Vagina (tissue), 2 donors: Measurements from ENCODE around the gene TCERG1.

Experiments used
- CTCF ChIP-seq, 3 experiments: fragments of 450-650 bp in 2 of 3; fragments of 200-600 bp in 1 of 3; sonication (generic) in 1 of 3; IDR thresholded peaks; one replicate each; pipeline ENCODE4 v1.5.1; 2017 to 2019; ENCODE audit warnings: antibody characterized with exemption in 3 of 3, mild to moderate bottlenecking in 2 of 3, moderate library complexity in 2 of 3
- POLR2A ChIP-seq, 2 donors: fragments of 450-650 bp; IDR thresholded peaks; one replicate each; pipeline ENCODE4 v1.6.1; 2017; ENCODE audit warnings: antibody characterized with exemption in 2 of 2, mild to moderate bottlenecking in 2 of 2, moderate library complexity in 2 of 2
- POLR2AphosphoS5 ChIP-seq, 2 donors: sonication (generic); formaldehyde crosslinking; IDR thresholded peaks; one replicate each; pipeline ENCODE4 v1.9.0; 2017; ENCODE audit warnings: antibody characterized with exemption in 2 of 2, mild to moderate bottlenecking in 2 of 2, low read depth in 1 of 2; ENCODE audit not compliant: insufficient read depth in 1 of 2

- TF ChIP-seq CTCF (IDR thresholded peaks at IDR 0.05) (no peak), POLR2A (IDR thresholded peaks at IDR 0.05) (no peak), POLR2AphosphoS5 (IDR thresholded peaks at IDR 0.05; ENCODE audit: insufficient read depth in 1 of 2, low read depth in 1 of 2) (no peak)
Observed at GRCh38 chr5:146474065-146474464, 26.9 kb downstream of the TCERG1 start.
